CD4-positive, alpha-beta T cell treated with Interleukin-10 for 1 hour (primary cell): ENCODE results near the gene SGCD.
"Not testable (repeated sequence)": the region's sequence is repeated elsewhere in the genome, so short reads cannot be mapped to it uniquely, and the experiment has no call there.

Experiments used
- DNase-seq: peaks from one replicate; pipeline ENCODE4 v3.0.0-alpha.2; 2020

The SGCD gene

GRCh38 chr5:156589104-156589945, 262.4 kb downstream of the SGCD start:
- DNase-seq: no peak

- DNase-seq: no peak
Observed at GRCh38 chr5:156589946-156590216, 262.9 kb downstream of the SGCD start.

- DNase-seq: no peak
Observed at GRCh38 chr5:156590978-156591377, 264.0 kb downstream of the SGCD start.

- no peak for DNase-seq
Observed at GRCh38 chr5:156591631-156592030, 264.7 kb downstream of the SGCD start.

DNA sequence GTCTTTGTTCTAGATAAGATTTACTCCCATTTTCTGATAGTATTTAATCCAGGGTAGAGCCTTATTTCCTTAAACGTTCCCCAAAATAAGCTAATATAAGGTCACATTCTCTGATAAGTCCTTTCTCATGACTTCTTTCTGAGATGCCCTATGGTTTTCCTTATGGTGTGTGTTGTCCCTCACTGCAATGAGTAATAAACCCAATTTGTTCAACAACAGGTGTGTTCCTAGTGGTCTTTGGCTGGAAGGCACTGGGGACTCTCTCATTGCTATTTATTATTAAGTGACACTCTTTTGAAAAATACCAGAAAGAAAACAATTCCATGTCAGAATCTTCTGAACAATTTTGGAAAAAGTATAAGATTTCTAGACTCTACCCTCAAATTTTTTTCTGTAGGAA, 266.6 kb downstream of the SGCD start:
- no peak for DNase-seq

GRCh38 chr5:156594406-156594805, 267.4 kb downstream of the SGCD start:
- no peak for DNase-seq

DNA sequence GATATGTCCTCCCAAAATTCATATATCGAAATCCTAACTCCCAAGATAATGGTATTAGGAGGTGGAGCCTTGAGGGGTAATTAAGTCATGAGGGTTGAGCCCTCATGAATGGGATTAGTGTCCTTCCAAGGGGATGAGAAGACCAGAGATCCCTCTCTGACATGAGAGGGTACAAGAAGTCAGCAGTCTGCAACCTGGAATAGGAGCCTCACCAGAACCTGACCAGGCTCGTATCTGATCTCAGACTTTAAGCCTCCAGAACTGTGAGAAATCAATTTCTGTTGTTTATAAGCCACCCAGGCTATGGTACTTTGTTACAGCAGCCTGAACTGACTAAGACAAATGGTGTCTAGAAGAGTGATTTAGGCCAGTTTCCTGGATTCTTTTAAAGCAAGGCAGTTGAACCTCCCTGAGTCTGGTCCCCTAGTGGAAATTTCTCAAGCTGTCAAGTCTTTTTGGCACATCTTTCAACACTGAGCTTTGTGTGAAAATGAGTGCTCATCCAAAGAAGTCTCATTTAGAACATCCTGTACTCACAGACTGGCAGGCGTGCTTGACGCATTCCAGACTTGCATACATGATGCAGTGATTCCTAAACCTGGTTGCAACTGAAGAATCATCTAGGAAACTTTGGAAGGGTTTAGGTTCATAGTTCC, 268.3 kb downstream of the SGCD start:
- DNase-seq: no peak

DNA sequence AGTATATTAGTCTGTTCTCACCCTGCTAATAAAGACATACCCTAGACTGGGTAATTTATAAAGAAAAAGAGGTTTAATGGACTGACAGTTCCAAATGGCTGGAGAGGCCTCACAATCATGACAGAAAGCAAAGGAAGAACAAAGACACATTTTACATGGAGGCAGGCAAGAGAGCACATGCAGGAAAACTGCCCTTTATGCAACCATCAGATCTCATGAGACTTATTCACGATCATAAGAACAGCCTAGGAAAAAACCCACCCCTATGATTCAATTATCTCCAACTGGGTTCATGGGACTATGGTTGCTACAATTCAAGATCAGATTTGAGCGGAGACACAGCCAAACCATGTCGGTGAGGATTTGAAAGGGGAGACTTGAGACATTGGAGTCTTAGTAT, 270.3 kb downstream of the SGCD start:
- no peak for DNase-seq

DNA sequence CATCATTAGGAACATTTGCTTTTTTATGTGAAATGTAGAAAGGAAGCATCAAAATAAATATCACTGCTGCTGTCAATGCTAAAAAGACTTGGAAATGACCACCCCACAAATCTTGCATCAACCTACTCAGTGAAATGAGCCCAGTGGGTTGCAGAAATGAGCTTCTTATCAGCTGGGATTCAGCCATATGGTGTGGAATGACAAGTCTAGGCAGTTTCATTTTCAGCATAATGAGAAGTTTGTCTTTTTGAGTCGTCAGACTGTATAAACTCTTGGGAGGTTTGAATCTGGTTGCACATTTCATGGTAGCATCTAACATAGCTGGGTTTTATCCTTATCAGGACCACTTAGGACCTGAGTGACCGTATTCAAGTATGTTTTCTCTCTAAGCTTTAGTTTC, 272.0 kb downstream of the SGCD start:
- DNase-seq: no peak

GRCh38 chr5:156610582-156610981, 283.6 kb downstream of the SGCD start:
- DNase-seq: not testable (repeated sequence)

DNA sequence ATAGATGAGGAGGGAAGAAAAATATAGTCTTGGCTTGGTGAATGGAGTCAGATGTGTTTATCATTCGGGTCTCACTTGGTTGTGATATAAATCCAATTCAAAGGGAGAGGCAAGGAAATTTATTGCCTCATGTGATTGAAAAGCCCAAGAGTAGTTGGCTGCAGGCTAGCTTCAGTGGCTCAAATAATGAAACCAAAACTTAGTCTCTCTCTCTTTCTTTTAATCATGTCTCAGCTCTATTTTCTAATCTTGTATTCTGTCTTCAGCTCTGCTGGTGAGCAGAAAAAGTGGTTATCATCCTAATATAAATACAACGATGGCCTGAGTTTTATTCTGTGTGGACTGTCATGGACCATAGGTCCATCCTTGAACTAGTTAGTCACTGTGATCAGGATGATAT, 288.9 kb downstream of the SGCD start:
- no peak for DNase-seq

DNA sequence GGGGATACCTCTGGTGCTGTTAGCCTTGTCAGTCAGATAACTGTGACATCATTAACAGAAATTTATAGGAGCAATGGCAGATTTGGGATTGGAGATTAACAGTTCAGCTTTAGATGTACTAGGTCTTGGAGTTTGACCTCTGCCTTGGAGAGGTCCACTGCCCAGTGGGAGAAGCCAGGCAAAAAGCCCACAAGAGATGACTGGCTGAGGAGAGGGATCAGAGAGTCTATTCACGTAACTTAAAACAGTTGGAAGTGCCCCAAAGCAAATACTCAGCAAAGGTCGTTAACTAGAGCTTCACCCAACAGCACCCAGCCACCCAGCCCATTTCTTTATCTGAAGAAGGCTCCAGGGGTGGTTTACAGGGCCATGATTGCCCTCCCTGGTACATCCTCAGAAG, 290.5 kb downstream of the SGCD start:
- no peak for DNase-seq

DNA sequence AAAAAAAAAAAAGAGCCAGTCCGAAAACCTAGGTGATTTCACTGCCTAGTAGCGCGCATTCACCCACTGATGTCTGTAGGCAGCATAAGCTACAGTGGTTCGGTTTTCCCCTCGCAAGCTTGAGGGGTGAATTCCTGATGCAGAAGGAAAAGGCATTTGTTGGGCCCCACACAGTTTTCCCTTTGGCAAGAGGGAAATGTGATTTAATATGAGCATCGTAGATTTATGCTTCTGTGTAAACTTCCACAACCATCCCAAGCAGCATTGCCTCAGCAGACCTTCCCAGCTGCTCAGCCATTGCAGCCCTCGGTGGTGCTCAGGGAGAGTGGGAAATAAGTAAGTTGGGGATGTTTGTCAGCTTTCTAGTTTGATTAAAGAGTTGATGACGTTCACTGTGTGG, 291.6 kb downstream of the SGCD start:
- no peak for DNase-seq

DNA sequence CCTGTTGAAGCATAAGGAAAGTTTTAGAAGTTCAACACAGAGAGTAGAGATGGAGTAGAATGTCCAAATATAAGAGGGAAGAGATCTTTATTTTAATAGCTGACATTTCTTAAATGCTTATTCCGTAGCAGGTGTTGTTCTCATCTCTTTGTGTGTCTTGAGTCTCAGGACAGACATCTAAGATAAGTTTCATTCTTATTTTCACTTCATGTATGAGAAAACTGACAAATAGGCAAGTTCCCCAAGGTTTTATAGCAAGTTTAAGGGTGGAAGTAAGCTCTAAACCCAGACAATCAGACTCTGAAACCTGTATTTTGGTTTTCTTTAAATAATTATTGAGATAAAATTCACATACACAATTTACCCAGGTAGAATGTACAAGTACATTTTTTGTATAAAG, 294.8 kb downstream of the SGCD start:
- DNase-seq: no peak

DNA sequence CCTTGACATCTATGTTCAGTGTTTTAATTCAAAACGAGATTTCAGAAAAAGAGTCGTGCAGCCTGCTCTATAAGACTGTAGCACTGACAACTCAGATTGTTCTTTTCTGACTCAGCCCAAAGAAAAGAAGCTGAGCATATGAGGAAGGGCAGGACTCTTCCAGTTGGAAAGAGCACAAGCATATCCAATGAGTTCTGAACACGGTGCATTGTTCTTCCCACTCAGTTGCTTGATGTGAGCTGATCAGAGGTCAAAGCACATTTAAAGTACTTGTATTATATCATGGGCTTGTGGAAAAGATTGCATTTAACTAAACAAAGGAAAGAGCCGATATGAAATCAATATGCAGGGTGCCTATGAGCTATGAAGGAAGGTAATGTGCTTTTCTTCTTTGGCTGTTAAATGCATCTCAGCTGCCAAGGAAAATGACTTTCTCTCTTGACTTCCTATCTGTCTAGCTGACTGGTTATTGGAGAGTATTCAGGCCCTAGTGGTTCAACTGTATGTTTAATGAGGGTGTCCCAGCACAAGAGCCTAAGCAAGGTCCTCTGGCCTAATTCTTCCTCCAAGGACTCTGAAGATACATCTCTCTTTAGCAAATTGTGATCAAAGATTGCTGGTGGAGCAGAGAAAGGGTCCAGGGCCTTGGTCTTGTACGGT, 296.5 kb downstream of the SGCD start:
- DNase-seq: no peak

GRCh38 chr5:156624686-156625085, 297.7 kb downstream of the SGCD start:
- no peak for DNase-seq

DNA sequence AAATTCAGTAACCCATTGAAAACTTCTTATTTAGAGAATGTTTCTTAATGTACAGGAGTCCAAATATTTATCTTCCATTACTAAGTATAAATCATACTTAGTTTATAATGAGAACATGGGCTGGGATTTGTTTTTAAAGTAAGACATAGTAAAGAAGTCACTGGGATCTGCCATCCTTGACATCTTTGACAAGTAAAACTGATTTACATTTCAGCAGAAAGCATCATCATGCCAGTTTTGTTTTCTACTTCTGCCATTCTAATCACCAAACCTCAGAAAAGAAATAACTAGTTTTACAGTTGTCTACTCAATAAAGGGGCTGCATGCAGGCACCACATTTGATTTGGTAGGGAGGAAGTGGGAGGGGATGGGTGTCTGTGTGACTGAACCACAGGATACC, 301.5 kb downstream of the SGCD start:
- DNase-seq: no peak

GRCh38 chr5:156631005-156631404, 304.0 kb downstream of the SGCD start:
- no peak for DNase-seq

DNA sequence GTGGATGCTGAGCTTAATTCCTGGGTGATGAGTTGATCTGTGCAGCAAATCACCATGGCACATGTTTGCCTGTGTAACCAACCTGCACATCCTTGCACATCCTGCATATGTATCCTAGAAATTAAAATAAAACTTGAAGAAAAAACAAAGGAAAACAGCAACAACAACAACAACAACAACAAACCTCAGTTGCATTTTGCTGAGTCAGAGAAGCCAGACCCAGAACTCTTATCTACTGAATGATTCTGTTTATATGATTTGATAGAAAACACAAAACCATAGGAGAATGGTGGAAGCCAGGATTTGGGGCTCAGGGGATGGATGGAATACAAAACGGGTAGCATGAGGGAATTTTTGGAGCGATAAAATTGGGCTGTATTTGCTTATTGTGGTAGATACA, 307.3 kb downstream of the SGCD start:
- no peak for DNase-seq

DNA sequence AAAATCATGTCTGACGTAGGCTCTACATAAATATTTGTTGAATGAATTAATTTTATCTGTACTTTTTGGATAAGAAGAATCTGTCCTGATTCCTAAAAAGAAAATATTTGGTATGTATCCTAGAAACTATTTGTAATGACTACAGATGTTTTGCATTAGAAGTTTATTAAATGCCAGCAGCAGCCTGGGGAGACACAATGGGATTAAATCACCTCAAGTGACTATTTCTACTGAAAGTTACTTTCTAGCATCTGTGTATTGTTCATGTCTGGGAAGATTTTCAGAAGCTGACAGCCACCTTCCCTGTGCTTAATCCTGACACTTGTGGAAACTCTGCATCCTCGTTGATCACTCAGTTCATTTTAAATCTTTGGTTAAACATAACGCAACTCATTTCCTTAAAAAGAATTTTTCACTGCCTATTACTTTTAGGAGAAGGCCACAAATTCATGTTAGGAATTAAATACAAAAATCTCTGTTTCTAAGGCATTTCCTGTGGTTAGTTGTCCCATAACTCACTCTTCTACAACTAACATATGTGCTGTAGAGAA, 313.8 kb downstream of the SGCD start:
- no peak for DNase-seq

DNA sequence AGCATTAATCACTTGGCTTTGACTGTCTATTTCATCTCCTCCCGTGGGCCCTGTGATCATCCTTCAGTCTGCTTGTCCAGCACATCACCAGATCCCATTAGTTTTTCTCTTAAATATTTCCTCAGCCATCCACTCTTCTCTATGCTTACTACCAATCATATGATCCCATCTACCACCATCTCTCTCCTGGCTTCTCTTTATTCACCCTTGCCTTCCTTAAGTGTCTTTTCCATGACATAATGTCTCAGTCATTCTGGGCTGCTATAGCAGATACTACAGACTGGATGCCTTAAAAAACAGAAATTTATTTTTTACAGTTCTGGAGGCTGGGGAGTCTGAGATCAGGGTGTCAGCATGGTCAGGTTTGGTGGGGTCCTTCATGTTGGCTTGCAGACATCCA, 314.7 kb downstream of the SGCD start:
- no peak for DNase-seq

GRCh38 chr5:156647034-156647451, 320.1 kb downstream of the SGCD start:
- DNase-seq: no peak

DNA sequence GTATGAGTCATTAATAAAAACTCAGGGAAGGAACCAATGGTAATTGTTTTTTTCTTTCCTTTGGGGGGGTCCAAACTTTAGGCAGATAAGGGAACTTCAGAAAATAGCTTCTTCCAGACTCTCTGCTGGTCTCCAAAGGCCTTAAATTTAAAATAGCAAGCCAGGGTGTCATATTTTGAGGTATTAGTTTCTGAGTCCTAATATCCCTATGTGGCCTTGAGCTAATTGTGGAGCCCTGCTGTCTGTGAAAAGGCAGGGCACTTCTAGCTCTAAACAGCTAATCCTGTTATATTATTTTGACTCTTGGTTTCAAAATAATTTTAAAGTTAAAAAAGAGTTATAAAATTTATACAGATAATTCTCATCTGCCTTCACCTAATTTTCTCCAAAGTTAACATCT, 327.5 kb downstream of the SGCD start:
- no peak for DNase-seq

GRCh38 chr5:156655732-156656131, 328.8 kb downstream of the SGCD start:
- no peak for DNase-seq
